ENCODE results near the gene CARF.

Gene CARF

DNA sequence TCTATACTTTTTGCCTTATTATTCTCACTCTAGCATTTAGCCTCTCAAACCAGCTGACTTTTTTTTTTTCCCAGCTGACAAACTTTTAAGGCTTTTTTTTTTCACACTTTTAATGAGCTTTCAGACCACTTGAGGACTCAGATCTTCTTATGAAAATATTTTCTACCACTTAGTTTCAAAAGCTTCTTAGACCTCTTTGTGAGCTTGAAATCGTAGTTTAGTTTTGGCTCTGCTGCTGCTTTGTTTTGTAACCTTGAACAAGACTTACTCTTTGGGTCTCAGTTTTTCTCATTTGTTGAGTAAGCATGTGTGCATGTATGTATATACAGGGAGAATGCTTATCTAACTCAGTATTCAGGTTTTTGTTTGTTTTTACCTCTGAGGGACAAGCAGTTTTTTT, 106.1 kb downstream of the CARF start:
- H3K27ac ChIP-seq (ENCODE audit: poor library complexity, severe bottlenecking) = no peak overlapping the region
- TF ChIP-seq CTCF (IDR thresholded peaks at IDR 0.05; ENCODE audit: poor library complexity, severe bottlenecking) = no peak
- peak overlapping the region; percentile 65 for H3K4me3 ChIP-seq (ENCODE audit: severe bottlenecking)
- ATAC-seq (ENCODE audit: low read depth) = no peak
- H3K27me3 ChIP-seq (ENCODE audit: insufficient read depth, poor library complexity, severe bottlenecking) = no peaks in the 10 kb centered on the region
- no peak for DNase-seq (ENCODE audit: low spot score)
- peaks cover 23% of the 10 kb centered on the region; the same call in 1 of the 2 replicates for H3K36me3 ChIP-seq (ENCODE audit: low read depth)
- H3K4me1 ChIP-seq (ENCODE audit: insufficient read depth, poor library complexity, severe bottlenecking) = peaks cover 17% of the 10 kb centered on the region
- H3K9me3 ChIP-seq (ENCODE audit: severe bottlenecking) = no peaks in the 10 kb centered on the region

DNA sequence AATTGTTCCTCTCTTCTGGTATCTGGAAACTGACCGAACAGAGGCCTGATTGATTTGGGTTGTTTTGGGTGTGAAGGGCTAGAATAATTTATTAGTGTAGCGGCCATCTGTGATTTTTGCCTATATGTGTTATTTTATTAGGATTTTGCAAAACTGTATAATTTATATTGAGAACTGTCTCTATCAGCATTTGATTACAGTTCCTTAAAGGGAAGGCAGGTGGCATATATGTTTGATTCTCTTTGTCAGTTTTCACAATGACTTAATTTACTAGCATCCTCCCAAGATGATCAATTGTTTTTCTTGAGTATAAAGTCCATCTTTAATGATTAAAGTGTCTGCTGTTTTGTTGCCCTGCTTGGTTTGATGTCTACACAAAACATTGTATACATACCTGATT, 107.1 kb downstream of the CARF start:
- no peak overlapping the region for H3K4me3 ChIP-seq (ENCODE audit: severe bottlenecking)
- DNase-seq (ENCODE audit: low spot score) (no peak), ATAC-seq (ENCODE audit: low read depth) (no peak)
- peak; percentile 22 for TF ChIP-seq CTCF (IDR thresholded peaks at IDR 0.05; ENCODE audit: poor library complexity, severe bottlenecking)
- no peaks in the 10 kb centered on the region for H3K9me3 ChIP-seq (ENCODE audit: severe bottlenecking)
- H3K27ac ChIP-seq (ENCODE audit: poor library complexity, severe bottlenecking) = no peak overlapping the region
- no peaks in the 10 kb centered on the region for H3K27me3 ChIP-seq (ENCODE audit: insufficient read depth, poor library complexity, severe bottlenecking)
- peaks cover 17% of the 10 kb centered on the region for H3K4me1 ChIP-seq (ENCODE audit: insufficient read depth, poor library complexity, severe bottlenecking)
- H3K36me3 ChIP-seq (ENCODE audit: low read depth) = peaks cover 23% of the 10 kb centered on the region; the same call in 1 of the 2 replicates

DNA sequence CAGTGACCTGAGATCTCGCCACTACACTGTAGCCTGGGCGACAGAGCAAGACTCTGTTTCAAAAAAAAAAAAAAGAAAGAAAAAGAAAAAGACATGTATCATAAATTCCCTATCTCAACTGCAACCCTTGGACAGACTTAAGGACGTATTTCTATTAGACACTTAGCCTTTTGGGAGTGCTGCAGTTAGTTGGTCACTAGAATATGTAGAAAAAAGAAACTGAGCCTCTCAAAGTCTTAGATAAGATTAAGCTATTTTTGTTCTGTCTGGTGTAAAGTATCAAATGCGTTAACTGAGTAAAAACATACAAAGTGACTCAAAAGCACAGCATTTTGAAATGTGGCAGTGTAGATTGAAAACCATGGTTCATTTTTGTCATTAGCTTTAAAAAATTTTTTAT, 109.9 kb downstream of the CARF start:
- no peak for TF ChIP-seq CTCF (IDR thresholded peaks at IDR 0.05; ENCODE audit: poor library complexity, severe bottlenecking)
- DNase-seq (ENCODE audit: low spot score) (no peak), ATAC-seq (ENCODE audit: low read depth) (no peak)
- no peak overlapping the region for H3K4me3 ChIP-seq (ENCODE audit: severe bottlenecking)
- peaks cover 23% of the 10 kb centered on the region; the same call in 1 of the 2 replicates for H3K36me3 ChIP-seq (ENCODE audit: low read depth)
- H3K27me3 ChIP-seq (ENCODE audit: insufficient read depth, poor library complexity, severe bottlenecking) = no peaks in the 10 kb centered on the region
- H3K27ac ChIP-seq (ENCODE audit: poor library complexity, severe bottlenecking) = no peak overlapping the region
- no peaks in the 10 kb centered on the region for H3K9me3 ChIP-seq (ENCODE audit: severe bottlenecking)
- peaks cover 17% of the 10 kb centered on the region for H3K4me1 ChIP-seq (ENCODE audit: insufficient read depth, poor library complexity, severe bottlenecking)

DNA sequence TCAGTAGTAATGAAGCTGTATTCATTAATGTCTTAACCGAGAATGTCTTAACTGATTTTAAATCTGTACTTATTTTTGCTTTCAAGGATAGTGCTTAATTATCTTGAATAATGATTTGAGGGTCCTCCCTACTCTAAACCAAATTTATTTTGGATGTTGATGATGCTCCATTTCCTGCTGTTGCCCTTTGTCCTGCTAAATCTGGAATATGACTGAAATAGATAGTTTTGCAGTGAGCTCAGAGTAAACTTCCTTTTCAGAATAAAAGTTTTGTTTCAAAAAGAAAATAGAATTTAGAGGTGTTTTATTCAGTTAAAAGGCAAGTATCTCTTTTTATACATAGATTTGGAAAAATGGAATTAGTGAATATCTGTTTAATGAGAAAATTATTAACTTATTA, 110.7 kb downstream of the CARF start:
- Histone ChIP-seq H3K36me3 (ENCODE audit: low read depth) (peaks cover 23% of the 10 kb centered on the region; the same call in 1 of the 2 replicates), H3K9me3 (ENCODE audit: severe bottlenecking) (no peaks in the 10 kb centered on the region), H3K4me1 (ENCODE audit: insufficient read depth, poor library complexity, severe bottlenecking) (peaks cover 17% of the 10 kb centered on the region), H3K27ac (ENCODE audit: poor library complexity, severe bottlenecking) (no peak overlapping the region), H3K27me3 (ENCODE audit: insufficient read depth, poor library complexity, severe bottlenecking) (no peaks in the 10 kb centered on the region), H3K4me3 (ENCODE audit: severe bottlenecking) (no peak overlapping the region)
- TF ChIP-seq CTCF (IDR thresholded peaks at IDR 0.05; ENCODE audit: poor library complexity, severe bottlenecking) = no peak
- ATAC-seq (ENCODE audit: low read depth) = no peak
- DNase-seq (ENCODE audit: low spot score) = no peak

- no peaks in the 10 kb centered on the region for H3K9me3 ChIP-seq (ENCODE audit: severe bottlenecking)
- ATAC-seq (ENCODE audit: low read depth) (peak; percentile 66), DNase-seq (ENCODE audit: low spot score) (no peak)
- peaks cover 11% of the 10 kb centered on the region; the same call in 1 of the 2 replicates for H3K36me3 ChIP-seq (ENCODE audit: low read depth)
- no peak overlapping the region for H3K4me3 ChIP-seq (ENCODE audit: severe bottlenecking)
- H3K27me3 ChIP-seq (ENCODE audit: insufficient read depth, poor library complexity, severe bottlenecking) = no peaks in the 10 kb centered on the region
- no peak overlapping the region for H3K27ac ChIP-seq (ENCODE audit: poor library complexity, severe bottlenecking)
- peaks cover 6% of the 10 kb centered on the region for H3K4me1 ChIP-seq (ENCODE audit: insufficient read depth, poor library complexity, severe bottlenecking)
- TF ChIP-seq CTCF (IDR thresholded peaks at IDR 0.05; ENCODE audit: poor library complexity, severe bottlenecking) = no peak
Measured at GRCh38 chr2:203025592-203025991, 113.5 kb downstream of the CARF start.

All from RWPE2 (cell line).